Large intestine (tissue), 3 donors: Measurements from ENCODE around the gene VPS16. TPM values are rescaled to one million over a fixed set of nuclear protein-coding genes. Genes with fewer than 3 reads are reported as not detected.

Experiments used
- DNase-seq, 2 donors: peaks; one replicate each; pipeline versions ENCODE4 v3.0.0 to v3.0.0-alpha.2; 2013
- H3K27ac ChIP-seq: one replicate; pipeline ENCODE4 v1.5.1; 2013; ENCODE audit warnings: low read length
- H3K27me3 ChIP-seq: 2 replicates; pipeline ENCODE4 v1.6.1; 2013; ENCODE audit warnings: low read length; ENCODE audit not compliant: control insufficient read depth, insufficient read depth
- H3K36me3 ChIP-seq: 2 replicates; pipeline ENCODE4 v1.6.1; 2013; ENCODE audit warnings: low read length; ENCODE audit not compliant: control insufficient read depth, insufficient read depth
- H3K4me1 ChIP-seq: one replicate; pipeline ENCODE4 v1.6.1; 2013; ENCODE audit warnings: low read length; ENCODE audit not compliant: control insufficient read depth, insufficient read depth
- H3K4me3 ChIP-seq: one replicate; pipeline ENCODE4 v1.5.1; 2013; ENCODE audit warnings: low read length
- H3K9me3 ChIP-seq: one replicate; pipeline ENCODE4 v1.6.1; 2013; ENCODE audit warnings: mild to moderate bottlenecking, low read depth, low read length, moderate library complexity; ENCODE audit not compliant: control insufficient read depth
- WGBS: methylation state at CpG from one replicate; pipeline ENCODE4 v1.1.5; 2013; ENCODE audit warnings: low lambda C conversion rate; ENCODE audit not compliant: insufficient coverage; 5-methylcytosine and 5-hydroxymethylcytosine counted together
- polyA plus RNA-seq: library from polyadenylated mRNA; unstranded; fragments of 120-200 nt; gene quantifications from one replicate; pipeline ENCODE4 v1.2.1, GENCODE V29; 2013

The VPS16 gene
- polyA plus RNA-seq, 1 donor, result 33.5 TPM

- no CpG with 5 or more reads among the region's 12 CpGs for WGBS
- Histone ChIP-seq H3K9me3 (no peaks in the 10 kb centered on the region), H3K4me3 (no peak overlapping the region), H3K27me3 (peaks cover 19% of the 10 kb centered on the region), H3K27ac (no peak overlapping the region), H3K36me3 (peaks cover 37% of the 10 kb centered on the region), H3K4me1 (peaks cover under 1% of the 10 kb centered on the region)
- DNase-seq, result no peak
Measured at GRCh38 chr20:2867081-2867864, 26.7 kb downstream of the VPS16 start.

- WGBS, result no CpG with 5 or more reads among the region's 3 CpGs
- Histone ChIP-seq H3K27me3 (peaks cover 27% of the 10 kb centered on the region), H3K4me3 (no peak overlapping the region), H3K36me3 (peaks cover 23% of the 10 kb centered on the region), H3K27ac (no peak overlapping the region), H3K4me1 (peaks cover 9% of the 10 kb centered on the region), H3K9me3 (peaks cover 2% of the 10 kb centered on the region)
- no peak for DNase-seq
Measured at GRCh38 chr20:2869381-2869780, 28.8 kb downstream of the VPS16 start.

GRCh38 chr20:2871111-2871465 is 30.5 kb downstream of the VPS16 start:
- no CpG with 5 or more reads among the region's 2 CpGs for WGBS
- peaks cover 10% of the 10 kb centered on the region for H3K36me3 ChIP-seq
- no peak for DNase-seq

GRCh38 chr20:2871661-2872458 is 31.3 kb downstream of the VPS16 start:
- no CpG with 5 or more reads among the region's 34 CpGs for WGBS
- peak in 1 of 2 donors; percentile 21 for DNase-seq
- H3K27ac ChIP-seq, result no peak overlapping the region

More at GRCh38 chr20:2871111-2871465, 30.5 kb downstream of the VPS16 start:
- Histone ChIP-seq H3K27me3 (peaks cover 27% of the 10 kb centered on the region), H3K4me3 (no peak overlapping the region), H3K4me1 (peaks cover 9% of the 10 kb centered on the region), H3K27ac (no peak overlapping the region), H3K9me3 (peaks cover 2% of the 10 kb centered on the region)

GRCh38 chr20:2872459-2873009 is 32.0 kb downstream of the VPS16 start:
- WGBS, result no CpG with 5 or more reads among the region's 49 CpGs
- Histone ChIP-seq H3K4me1 (peaks cover 9% of the 10 kb centered on the region), H3K27ac (no peak overlapping the region), H3K36me3 (peaks cover 2% of the 10 kb centered on the region), H3K4me3 (peak overlapping the region; percentile 57), H3K9me3 (peaks cover 2% of the 10 kb centered on the region), H3K27me3 (peaks cover 27% of the 10 kb centered on the region)
- DNase-seq, result peak; percentile 27 to 70

More at GRCh38 chr20:2871661-2872458, 31.3 kb downstream of the VPS16 start:
- Histone ChIP-seq H3K4me3 (peak overlapping the region; percentile 57), H3K36me3 (peaks cover 3% of the 10 kb centered on the region), H3K9me3 (peaks cover 2% of the 10 kb centered on the region), H3K27me3 (peaks cover 27% of the 10 kb centered on the region), H3K4me1 (peaks cover 9% of the 10 kb centered on the region)

- Histone ChIP-seq H3K4me1 (peaks cover 9% of the 10 kb centered on the region), H3K27me3 (peaks cover 27% of the 10 kb centered on the region), H3K27ac (no peak within 1 kb of the TSS), H3K9me3 (peaks cover 2% of the 10 kb centered on the region), H3K4me3 (peak within 1 kb of the TSS; percentile 97), H3K36me3 (peaks cover 2% of the 10 kb centered on the region)
- peak; percentile 92 to 94 for DNase-seq
- WGBS, result no CpG with 5 or more reads among the region's 83 CpGs
Measured at GRCh38 chr20:2873010-2873746, 32.6 kb downstream of the VPS16 start, which contains the start of gene PTPRA. PTPRA (plus strand) TSS chr20:2873481; CDS start chr20:2964278, 90,797 bp downstream.

GRCh38 chr20:2873747-2874041 is 33.1 kb downstream of the VPS16 start:
- WGBS, result no CpG with 5 or more reads among the region's 29 CpGs
- H3K9me3 ChIP-seq, result peaks cover 2% of the 10 kb centered on the region
- peaks cover 9% of the 10 kb centered on the region for H3K4me1 ChIP-seq
- H3K4me3 ChIP-seq, result peak overlapping the region; percentile 97
- peaks cover 2% of the 10 kb centered on the region for H3K36me3 ChIP-seq
- DNase-seq, result peak in 1 of 2 donors; percentile 35
- no peak overlapping the region for H3K27ac ChIP-seq
- peaks cover 27% of the 10 kb centered on the region for H3K27me3 ChIP-seq

- H3K4me3 ChIP-seq, result peak overlapping the region; percentile 97
Measured at GRCh38 chr20:2874456-2874855, 33.9 kb downstream of the VPS16 start.

GRCh38 chr20:2875690-2876203 is 35.2 kb downstream of the VPS16 start:
- WGBS, result 100% methylated on average over 3 of the region's 5 CpGs
- Histone ChIP-seq H3K27ac (no peak overlapping the region), H3K4me1 (peaks cover 9% of the 10 kb centered on the region), H3K27me3 (peaks cover 22% of the 10 kb centered on the region), H3K36me3 (peaks cover 2% of the 10 kb centered on the region), H3K9me3 (peaks cover 2% of the 10 kb centered on the region), H3K4me3 (no peak overlapping the region)
- DNase-seq, result no peak

More at GRCh38 chr20:2874456-2874855, 33.9 kb downstream of the VPS16 start:
- Histone ChIP-seq H3K36me3 (peaks cover 2% of the 10 kb centered on the region), H3K4me1 (peaks cover 9% of the 10 kb centered on the region), H3K27ac (no peak overlapping the region), H3K9me3 (peaks cover 2% of the 10 kb centered on the region), H3K27me3 (peaks cover 27% of the 10 kb centered on the region)
- peak in 1 of 2 donors; percentile 21 for DNase-seq
- no CpG with 5 or more reads among the region's 7 CpGs for WGBS
